A549 treated with ZK216348 at 1 μM for 4 hours (cell line): ENCODE measurements around the gene PER3. TPM values are rescaled to one million over a fixed set of nuclear protein-coding genes. Genes with fewer than 3 reads are reported as not detected.

Experiments used
- total RNA-seq: library from RNA; stranded (reverse); fragments of 200-300 nt; extraction: Qiagen RNA extraction; gene quantifications from 5 replicates; pipeline ENCODE4 v1.2.3, GENCODE V29; 2022; ENCODE audit warnings: low read depth

PER3 gene
- total RNA-seq = 0.52 to 1.1 TPM (median 0.86 TPM) in 5 replicates

DNA sequence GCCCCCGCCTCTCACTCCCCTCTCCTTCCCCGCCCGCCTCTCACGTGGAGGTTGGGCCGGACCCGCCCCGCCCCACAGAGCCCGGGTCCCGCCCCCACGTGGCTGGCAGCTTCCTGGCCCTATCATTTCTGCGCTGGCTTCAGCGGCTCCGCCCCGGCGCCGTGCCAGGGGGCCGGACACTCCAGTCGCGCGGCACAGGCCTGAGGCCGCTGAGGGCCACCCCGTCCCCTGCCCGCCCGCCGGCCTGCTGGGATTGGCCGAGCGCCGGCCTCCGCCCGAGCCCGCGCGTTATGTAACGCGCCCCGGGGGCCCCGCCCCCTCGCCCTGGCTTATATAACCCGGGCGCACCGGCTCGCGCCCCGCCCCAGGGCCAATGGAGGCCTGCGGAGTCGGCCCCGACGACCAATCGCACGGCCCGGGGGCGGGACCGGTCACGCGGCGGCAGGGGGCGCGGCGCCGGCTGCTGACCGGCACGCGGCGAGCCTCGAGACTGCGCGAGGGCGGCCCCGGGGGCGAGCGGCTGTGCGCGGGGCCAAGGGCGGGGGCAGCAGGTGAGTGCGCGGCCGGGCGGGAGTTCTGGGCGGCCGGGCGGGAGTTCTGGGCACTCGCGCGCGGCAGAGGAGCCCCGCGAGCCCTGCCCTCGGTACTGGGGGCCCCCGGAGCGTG is at the start of gene PER3:
Gene PER3 (plus strand): TSS at position 466 of the 666 bp plus-strand sequence. CDS start 587 bp downstream, outside the sequence.

GRCh38 chr1:7770997-7771822 is 12.9 kb upstream of the PER3 start, which contains the start of gene VAMP3:
Gene VAMP3 (plus strand): TSS chr1:7771296. CDS start chr1:7771384, 88 bp downstream.

GRCh38 chr1:7852804-7853683 is 69.0 kb downstream of the PER3 start, which contains the start of gene UTS2:
Gene UTS2 (minus strand): TSS chr1:7853065. CDS start chr1:7853003, 62 bp downstream.

Other genes with a start within 250 kb of the PER3 start
- 60.2 to 80.2 TPM (median 69.6 TPM) in 5 replicates for gene VAMP3, start 13.0 kb upstream of the PER3 start, total RNA-seq
- not detected in 5 replicates for gene UTS2, start 68.8 kb downstream of the PER3 start, total RNA-seq
- gene TNFRSF9, start 156.5 kb downstream of the PER3 start, total RNA-seq = 1.6 to 3.6 TPM (median 3.1 TPM) in 5 replicates
- gene PARK7, start 177.4 kb downstream of the PER3 start, total RNA-seq = 326 to 410 TPM (median 358 TPM) in 5 replicates
- 124 to 192 TPM (median 172 TPM) in 5 replicates for gene ERRFI1, start 242.0 kb downstream of the PER3 start, total RNA-seq